ENCODE results near the gene MT1E. TPM values are rescaled to one million over a fixed set of nuclear protein-coding genes. Genes with fewer than 3 reads are reported as not detected.
"Not testable (repeated sequence)": the region's sequence is repeated elsewhere in the genome, so short reads cannot be mapped to it uniquely, and the experiment has no call there.

Gene MT1E
- total RNA-seq, 1 donor from 2014 or later, result 158 TPM

DNA sequence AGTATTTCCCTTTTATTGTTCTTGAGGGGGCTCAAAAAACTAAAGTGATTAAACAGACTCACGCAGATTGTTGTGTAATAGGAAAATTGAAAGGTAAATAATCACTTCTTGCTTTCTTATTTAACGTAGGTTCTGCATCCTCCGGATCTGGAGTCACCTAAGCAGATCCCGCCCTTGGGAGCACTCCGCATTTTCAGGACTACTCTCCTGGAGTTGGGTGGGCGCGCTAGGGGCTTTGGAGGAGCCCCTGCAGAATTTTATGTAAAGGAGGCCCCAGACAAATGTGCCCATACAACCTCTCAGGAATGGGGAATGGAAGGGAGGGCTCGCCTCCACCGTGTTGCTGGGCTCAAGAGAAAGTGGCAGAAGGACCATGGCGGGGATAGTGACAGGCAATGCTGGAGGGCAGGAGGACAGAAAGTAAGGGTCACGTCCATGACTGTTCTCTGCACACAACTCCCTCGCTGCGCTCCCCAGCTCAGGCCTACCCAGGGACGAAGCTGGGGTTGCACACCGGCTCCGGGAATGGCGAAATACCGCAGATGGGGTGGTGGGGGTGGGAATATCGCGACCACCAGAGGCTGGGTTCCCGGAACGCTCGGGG is 8.9 kb upstream of the MT1E start:
- H3K4me1 ChIP-seq, result peaks cover 20% of the 10 kb centered on the region
- H3K27ac ChIP-seq, result peak overlapping the region; percentile 63
- no peaks in the 10 kb centered on the region for H3K36me3 ChIP-seq
- intact Hi-C loops (cut with DNase I), result no loop called here
- H3K27me3 ChIP-seq (ENCODE audit: low read depth), result no peaks in the 10 kb centered on the region
- DNase-seq (no peak), ATAC-seq (peak; percentile 36 to 37)
- H3K4me3 ChIP-seq, result peak overlapping the region; percentile 52
- H3K9me3 ChIP-seq, result no peaks in the 10 kb centered on the region
- TF ChIP-seq, protein P1, sequence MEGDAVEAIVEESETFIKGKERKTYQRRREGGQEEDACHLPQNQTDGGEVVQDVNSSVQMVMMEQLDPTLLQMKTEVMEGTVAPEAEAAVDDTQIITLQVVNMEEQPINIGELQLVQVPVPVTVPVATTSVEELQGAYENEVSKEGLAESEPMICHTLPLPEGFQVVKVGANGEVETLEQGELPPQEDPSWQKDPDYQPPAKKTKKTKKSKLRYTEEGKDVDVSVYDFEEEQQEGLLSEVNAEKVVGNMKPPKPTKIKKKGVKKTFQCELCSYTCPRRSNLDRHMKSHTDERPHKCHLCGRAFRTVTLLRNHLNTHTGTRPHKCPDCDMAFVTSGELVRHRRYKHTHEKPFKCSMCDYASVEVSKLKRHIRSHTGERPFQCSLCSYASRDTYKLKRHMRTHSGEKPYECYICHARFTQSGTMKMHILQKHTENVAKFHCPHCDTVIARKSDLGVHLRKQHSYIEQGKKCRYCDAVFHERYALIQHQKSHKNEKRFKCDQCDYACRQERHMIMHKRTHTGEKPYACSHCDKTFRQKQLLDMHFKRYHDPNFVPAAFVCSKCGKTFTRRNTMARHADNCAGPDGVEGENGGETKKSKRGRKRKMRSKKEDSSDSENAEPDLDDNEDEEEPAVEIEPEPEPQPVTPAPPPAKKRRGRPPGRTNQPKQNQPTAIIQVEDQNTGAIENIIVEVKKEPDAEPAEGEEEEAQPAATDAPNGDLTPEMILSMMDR (IDR thresholded peaks at IDR 0.05), result no peak

DNA sequence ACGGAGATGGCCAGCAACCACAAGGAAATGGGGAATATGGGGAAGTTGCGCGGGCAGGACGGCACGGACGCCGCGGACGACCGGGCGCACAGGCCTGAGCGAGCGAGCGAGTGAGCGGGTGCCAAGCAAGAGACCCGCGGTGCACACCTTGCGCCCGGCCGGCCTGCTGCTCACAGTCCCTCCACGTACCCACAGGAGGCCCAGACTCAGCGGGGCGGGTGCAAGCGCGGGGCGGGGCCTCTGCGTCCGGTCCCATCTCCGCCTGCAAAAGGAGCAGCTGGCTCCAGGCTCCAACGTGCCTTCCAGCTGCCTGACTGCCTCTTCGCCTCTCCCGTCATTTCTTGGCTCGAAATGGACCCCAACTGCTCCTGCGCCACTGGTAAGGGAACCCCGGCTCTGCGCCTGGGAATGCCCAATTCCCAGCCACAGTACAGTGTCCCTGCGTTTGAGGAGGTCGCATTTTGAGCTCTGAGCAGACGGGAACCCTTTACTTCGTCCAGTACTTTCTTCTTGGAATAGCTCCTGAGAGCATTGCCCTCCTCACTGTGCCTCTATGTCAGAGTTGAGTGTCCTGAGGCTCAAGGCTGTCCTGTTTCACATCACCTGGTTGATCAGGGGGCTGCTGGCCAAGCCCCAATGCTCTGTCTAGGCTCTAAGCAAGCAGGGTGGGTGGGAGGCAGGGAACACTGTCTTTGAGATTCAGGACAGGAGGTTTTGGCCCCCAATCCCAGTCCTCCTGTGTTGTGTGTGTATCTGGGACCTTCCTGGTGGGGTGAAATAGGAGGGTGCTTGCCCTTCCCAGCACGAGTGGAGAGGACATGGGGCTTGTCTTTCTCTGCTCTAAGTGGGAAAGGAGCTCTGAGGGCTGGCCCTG is 8.1 kb upstream of the MT1E start:
- Histone ChIP-seq H3K27ac (peak overlapping the region; percentile 63), H3K4me3 (peak overlapping the region; percentile 52), H3K9me3 (no peaks in the 10 kb centered on the region), H3K27me3 (ENCODE audit: low read depth) (no peaks in the 10 kb centered on the region), H3K4me1 (peaks cover 17% of the 10 kb centered on the region), H3K36me3 (no peaks in the 10 kb centered on the region)
- peak; percentile 88 to 94 for ATAC-seq
- intact Hi-C loops (cut with DNase I), result no loop called here
- peak; percentile 81 for DNase-seq
- TF ChIP-seq, protein P1 (IDR thresholded peaks at IDR 0.05), result peak; percentile 12

DNA sequence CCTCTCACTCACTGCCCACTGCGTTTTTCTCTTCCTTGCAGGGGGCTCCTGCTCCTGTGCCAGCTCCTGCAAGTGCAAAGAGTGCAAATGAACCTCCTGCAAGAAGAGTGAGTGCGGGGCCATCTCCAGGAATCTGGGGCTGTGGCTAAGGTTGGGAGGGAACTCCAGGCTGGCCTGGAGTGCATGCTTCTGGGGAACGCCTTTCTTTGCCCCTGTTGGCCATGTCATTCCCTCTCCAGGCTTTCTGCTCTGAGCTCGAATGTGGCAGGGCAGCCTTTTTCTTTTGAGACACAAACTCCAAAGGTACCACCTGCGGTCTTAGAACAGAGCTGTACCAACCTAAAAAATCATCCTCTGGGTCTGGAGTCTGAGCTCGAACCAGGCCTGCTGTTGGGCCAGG is 7.4 kb upstream of the MT1E start:
- peaks cover 17% of the 10 kb centered on the region for H3K4me1 ChIP-seq
- intact Hi-C loops (cut with DNase I), result no loop called here
- no peak for ATAC-seq
- no peak for DNase-seq
- H3K27ac ChIP-seq, result no peak overlapping the region
- no peaks in the 10 kb centered on the region for H3K36me3 ChIP-seq
- TF ChIP-seq, protein P1 (IDR thresholded peaks at IDR 0.05), result no peak
- H3K27me3 ChIP-seq (ENCODE audit: low read depth), result no peaks in the 10 kb centered on the region
- peak overlapping the region; percentile 52 for H3K4me3 ChIP-seq
- no peaks in the 10 kb centered on the region for H3K9me3 ChIP-seq

DNA sequence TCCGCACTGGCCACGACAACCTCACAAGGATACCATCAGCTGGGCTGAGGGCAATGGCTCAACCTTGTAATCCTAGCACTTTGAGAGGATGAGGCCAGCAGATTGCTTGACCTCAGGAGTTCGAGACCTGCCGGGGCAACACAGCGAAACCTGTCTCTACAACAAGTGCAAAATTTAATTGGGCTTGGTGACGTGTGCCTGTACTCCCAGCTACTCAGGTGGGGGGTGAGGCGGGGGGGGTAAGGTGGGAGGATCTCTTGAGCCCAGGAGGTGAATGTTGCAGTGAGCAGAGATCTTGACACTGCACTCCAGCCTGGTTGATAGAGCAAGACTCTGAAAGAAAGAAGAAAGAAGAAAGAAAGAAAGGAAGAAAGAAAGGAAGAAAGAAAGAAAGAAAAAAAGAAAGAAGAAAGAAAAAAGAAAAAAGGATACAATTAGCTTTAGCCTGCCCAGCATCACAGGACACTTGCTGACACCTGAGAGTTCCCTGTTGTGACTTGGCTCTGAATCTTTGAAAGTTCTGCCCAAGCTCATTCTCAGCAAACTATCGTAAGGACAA is 5.2 kb upstream of the MT1E start:
- Histone ChIP-seq H3K27ac (no peak overlapping the region), H3K27me3 (ENCODE audit: low read depth) (no peaks in the 10 kb centered on the region), H3K4me3 (no peak overlapping the region), H3K36me3 (no peaks in the 10 kb centered on the region), H3K4me1 (peaks cover 17% of the 10 kb centered on the region), H3K9me3 (no peaks in the 10 kb centered on the region)
- ATAC-seq, result no peak
- intact Hi-C loops (cut with DNase I), result no loop called here
- TF ChIP-seq, protein P1 (IDR thresholded peaks at IDR 0.05), result no peak
- no peak for DNase-seq

DNA sequence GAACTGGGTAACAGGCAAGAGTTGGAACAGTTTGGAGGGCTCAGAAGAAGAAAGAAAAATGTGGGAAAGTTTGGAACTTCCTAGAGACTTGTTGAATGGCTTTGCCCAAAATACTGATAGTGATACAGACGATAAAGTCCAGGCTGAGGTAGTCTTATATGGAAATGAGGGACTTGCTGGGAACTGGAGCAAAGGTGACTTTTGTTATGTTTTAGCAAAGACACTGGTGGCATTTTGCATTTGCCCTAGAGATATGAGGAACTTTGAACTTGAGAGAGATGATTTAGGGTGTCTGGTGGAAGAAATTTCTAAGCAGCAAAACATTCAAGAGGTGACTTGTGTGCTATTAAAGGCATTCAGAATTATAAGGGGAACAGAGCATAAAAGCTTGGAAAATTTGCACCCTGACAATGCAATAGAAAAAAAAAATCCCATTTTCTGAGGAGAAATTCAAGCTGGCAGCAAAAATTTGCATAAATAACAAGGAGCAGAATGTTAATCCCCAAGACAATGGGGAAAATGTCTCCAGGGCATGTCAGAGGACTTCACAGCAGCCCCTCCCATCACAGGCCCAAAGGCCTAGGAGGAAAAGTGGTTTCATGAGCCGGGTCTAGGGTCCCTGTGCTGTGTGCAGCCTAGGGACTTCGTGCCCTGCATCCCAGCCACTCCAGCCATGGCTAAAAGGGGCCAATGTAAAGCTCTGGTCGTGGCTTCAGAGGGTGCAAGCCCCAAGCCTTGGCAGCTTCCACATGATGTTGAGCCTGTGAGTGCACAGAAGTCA is 3.7 kb upstream of the MT1E start:
- DNase-seq; H3K9me3 ChIP-seq; ATAC-seq; H3K36me3 ChIP-seq; H3K27ac ChIP-seq; H3K27me3 ChIP-seq (ENCODE audit: low read depth); H3K4me3 ChIP-seq; intact Hi-C loops (cut with DNase I): not testable (repeated sequence)
- H3K4me1 ChIP-seq, result peaks cover 23% of the 10 kb centered on the region

DNA sequence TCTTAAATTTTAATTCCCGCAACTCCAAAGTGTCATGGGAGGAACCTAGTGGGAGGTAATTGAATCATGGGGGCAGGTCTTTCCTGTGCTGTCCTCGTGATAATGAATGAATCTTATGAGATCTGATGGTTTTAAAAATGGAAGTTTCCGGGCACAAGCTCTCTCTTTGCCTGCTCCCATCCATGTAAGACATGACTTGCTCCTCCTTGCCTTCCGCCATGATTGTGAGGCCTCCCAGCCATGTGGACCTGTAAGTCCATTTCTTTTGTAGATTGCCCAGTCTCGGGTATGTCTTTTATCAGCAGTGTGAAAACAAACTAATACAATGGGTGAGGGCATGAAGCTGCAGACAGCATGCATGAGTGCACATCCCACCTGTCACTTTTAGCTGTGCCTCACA is 2.4 kb upstream of the MT1E start:
- H3K4me1 ChIP-seq, result peaks cover 18% of the 10 kb centered on the region
- H3K9me3 ChIP-seq; intact Hi-C loops (cut with DNase I); DNase-seq; H3K27ac ChIP-seq; H3K4me3 ChIP-seq; H3K27me3 ChIP-seq (ENCODE audit: low read depth); H3K36me3 ChIP-seq; ATAC-seq: not testable (repeated sequence)

Measured in lower lobe of right lung (tissue), 2 donors.